HEK293T (cell line): ENCODE measurements around the gene TMEM115.

Source experiments
- CTCF ChIA-PET: fragments of 350-600 bp; formaldehyde crosslinking; extraction: SDS; loops from one replicate; lab custom pipeline; 2021; ENCODE audit warnings: antibody characterized with exemption, inconsistent platforms; lab: Yijun Ruan, JAX
- POLR2A ChIA-PET: fragments of 350-600 bp; formaldehyde crosslinking; extraction: SDS; loops from one replicate; lab custom pipeline; 2020; ENCODE audit warnings: antibody characterized with exemption, inconsistent platforms; lab: Yijun Ruan, JAX
- DNase-seq: peaks from one replicate; pipeline ENCODE4 v3.0.0; 2012; ENCODE audit warnings: mixed read lengths; ENCODE audit errors: extremely low spot score
- ARNT ChIP-seq: fragments of 450-650 bp; IDR thresholded peaks from 2 replicates; pipeline ENCODE4 v1.6.1; 2017; ENCODE audit warnings: mild to moderate bottlenecking
- BHLHE40 ChIP-seq: fragments of 450-650 bp; IDR thresholded peaks from 2 replicates; pipeline ENCODE4 v1.6.1; 2016; ENCODE audit warnings: mild to moderate bottlenecking, moderate library complexity, borderline replicate concordance
- CTBP1 ChIP-seq: fragments of 450-650 bp; IDR thresholded peaks from 2 replicates; pipeline ENCODE4 v1.6.1; 2016; ENCODE audit warnings: borderline replicate concordance
- ELF4 ChIP-seq: fragments of 450-650 bp; IDR thresholded peaks from 2 replicates; pipeline ENCODE4 v1.6.1; 2017; ENCODE audit warnings: antibody characterized with exemption
- FOXA1 ChIP-seq: fragments of 450-650 bp; IDR thresholded peaks from 2 replicates; pipeline ENCODE4 v1.6.1; 2016; ENCODE audit warnings: mild to moderate bottlenecking
- FOXK2 ChIP-seq: fragments of 450-650 bp; IDR thresholded peaks from 2 replicates; pipeline ENCODE4 v1.6.1; 2016; ENCODE audit warnings: mild to moderate bottlenecking
- FOXM1 ChIP-seq: fragments of 450-650 bp; IDR thresholded peaks from 2 replicates; pipeline ENCODE4 v1.6.1; 2017; ENCODE audit warnings: mild to moderate bottlenecking, borderline replicate concordance
- HDGF ChIP-seq: fragments of 450-650 bp; IDR thresholded peaks from 2 replicates; pipeline ENCODE4 v1.6.1; 2017; ENCODE audit warnings: antibody characterized with exemption, borderline replicate concordance
- L3MBTL2 ChIP-seq: fragments of 450-650 bp; conservative IDR thresholded peaks from 2 replicates; pipeline ENCODE4 v1.6.1; 2016; ENCODE audit warnings: mild to moderate bottlenecking
- LEF1 ChIP-seq: fragments of 450-650 bp; IDR thresholded peaks from 2 replicates; pipeline ENCODE4 v1.6.1; 2017; ENCODE audit warnings: mild to moderate bottlenecking, borderline replicate concordance
- NFRKB ChIP-seq: fragments of 450-650 bp; IDR thresholded peaks from 2 replicates; pipeline ENCODE4 v1.6.1; 2016; ENCODE audit warnings: mild to moderate bottlenecking, moderate library complexity
- SP1 ChIP-seq: fragments of 450-650 bp; IDR thresholded peaks from 2 replicates; pipeline ENCODE4 v1.6.1; 2017
- SUZ12 ChIP-seq: fragments of 450-650 bp; IDR thresholded peaks from 2 replicates; pipeline ENCODE4 v1.6.1; 2016; ENCODE audit warnings: mild to moderate bottlenecking
- TARDBP ChIP-seq: fragments of 450-650 bp; IDR thresholded peaks from 2 replicates; pipeline ENCODE4 v1.6.1; 2016
- ZNF384 ChIP-seq: fragments of 450-650 bp; IDR thresholded peaks from 2 replicates; pipeline ENCODE4 v1.6.1; 2016
- TF ChIP-seq, protein P1 (sequence below): fragments of 450-650 bp; IDR thresholded peaks from 2 replicates; pipeline ENCODE4 v1.6.1; 2016

The TMEM115 gene, protein sequence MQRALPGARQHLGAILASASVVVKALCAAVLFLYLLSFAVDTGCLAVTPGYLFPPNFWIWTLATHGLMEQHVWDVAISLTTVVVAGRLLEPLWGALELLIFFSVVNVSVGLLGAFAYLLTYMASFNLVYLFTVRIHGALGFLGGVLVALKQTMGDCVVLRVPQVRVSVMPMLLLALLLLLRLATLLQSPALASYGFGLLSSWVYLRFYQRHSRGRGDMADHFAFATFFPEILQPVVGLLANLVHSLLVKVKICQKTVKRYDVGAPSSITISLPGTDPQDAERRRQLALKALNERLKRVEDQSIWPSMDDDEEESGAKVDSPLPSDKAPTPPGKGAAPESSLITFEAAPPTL

DNA sequence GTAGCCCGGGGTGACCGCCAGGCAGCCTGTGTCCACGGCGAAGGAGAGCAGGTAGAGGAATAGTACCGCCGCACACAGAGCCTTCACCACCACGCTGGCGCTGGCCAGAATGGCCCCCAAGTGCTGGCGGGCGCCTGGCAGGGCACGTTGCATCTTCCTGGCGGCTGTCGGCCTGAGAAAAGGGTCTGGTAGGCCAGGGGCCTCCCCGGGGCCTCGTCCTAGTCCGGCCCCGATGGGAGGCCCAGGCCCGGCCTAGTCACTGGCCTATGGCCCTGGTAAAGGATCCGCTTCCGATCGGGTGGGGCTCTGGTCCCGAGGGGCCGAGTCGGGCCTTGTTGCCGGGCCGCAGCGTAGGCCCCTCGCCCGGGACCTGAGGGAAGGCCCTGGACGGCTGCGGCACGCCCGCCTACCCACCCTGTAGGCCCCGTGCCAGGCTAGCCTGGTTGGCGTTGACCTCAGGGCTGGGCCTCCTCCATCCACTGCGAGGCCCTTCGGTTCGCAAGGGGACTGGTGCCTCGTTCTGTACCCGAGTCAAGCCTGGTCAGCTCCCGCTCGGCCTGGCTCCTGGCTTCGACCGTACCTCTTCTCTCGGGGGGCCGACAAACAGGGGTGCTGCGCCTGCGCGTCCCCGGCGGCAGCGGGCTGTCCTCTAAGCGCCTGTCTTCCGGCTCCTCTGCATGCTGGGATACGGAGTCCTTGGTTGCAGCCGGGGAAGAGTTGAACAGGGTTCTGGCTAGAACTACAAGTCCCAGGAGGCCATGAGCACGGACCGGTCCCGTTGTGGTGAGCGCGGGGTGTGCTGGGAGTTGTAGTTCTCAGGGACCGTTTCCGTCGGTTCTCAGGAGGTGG, at the start of gene TMEM115:
Gene TMEM115 (minus strand): TSS at position 611 of the 849 bp plus-strand sequence. CDS start 458 bp downstream, at position 153.
- ChIA-PET CTCF (interaction anchor here (0.9 kb wide), 1 partner anchor 210 kb away, joined by 4 read pairs; no protein-coding TSS in a partner anchor), POLR2A (interaction anchor here (1.4 to 1.6 kb wide), 2 partner anchors 9 to 21 kb away, joined by 3 to 11 read pairs; partner anchors contain the start of genes CYB561D2 and NPRL2)
- TF ChIP-seq TARDBP (no peak), FOXM1 (no peak), ELF4 (peak; percentile 96), FOXA1 (no peak), ARNT (no peak), NFRKB (no peak), SUZ12 (peak; percentile 94), HDGF (no peak), L3MBTL2 (peak; percentile 88), CTBP1 (no peak), SP1 (no peak), ZNF384 (no peak), LEF1 (no peak), FOXK2 (no peak), BHLHE40 (no peak)
- TF ChIP-seq, protein P1, sequence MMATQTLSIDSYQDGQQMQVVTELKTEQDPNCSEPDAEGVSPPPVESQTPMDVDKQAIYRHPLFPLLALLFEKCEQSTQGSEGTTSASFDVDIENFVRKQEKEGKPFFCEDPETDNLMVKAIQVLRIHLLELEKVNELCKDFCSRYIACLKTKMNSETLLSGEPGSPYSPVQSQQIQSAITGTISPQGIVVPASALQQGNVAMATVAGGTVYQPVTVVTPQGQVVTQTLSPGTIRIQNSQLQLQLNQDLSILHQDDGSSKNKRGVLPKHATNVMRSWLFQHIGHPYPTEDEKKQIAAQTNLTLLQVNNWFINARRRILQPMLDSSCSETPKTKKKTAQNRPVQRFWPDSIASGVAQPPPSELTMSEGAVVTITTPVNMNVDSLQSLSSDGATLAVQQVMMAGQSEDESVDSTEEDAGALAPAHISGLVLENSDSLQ: no peak
- peak; percentile 97 for DNase-seq

DNA sequence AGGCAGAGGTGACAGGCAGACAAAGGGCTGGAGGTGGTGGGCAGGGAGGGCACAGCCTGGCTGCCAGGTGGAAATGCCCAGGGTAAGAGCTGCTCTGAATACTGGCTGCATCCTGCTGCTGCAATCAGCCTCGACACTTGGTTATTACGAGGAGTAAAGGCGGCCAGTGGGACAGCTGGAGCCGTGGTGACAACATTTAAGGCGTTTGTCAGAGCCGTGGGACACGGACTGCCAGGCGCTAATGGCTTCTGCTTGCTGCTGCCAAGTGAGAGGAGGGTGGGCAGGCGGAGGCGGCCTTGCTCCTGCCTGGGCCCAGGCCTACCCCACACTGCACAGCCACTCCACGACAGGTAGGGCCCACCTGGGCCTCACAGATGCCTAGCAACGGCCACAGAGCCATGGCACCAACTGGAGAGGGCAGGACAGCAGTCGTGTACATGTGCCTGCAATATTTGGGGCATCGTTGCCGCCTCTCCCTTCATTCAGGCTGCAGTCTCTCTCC, 49.2 kb upstream of the TMEM115 start:
- CTCF ChIA-PET: no interaction called here
- no peak for DNase-seq
- TF ChIP-seq L3MBTL2 (no peak), ZNF384 (no peak), BHLHE40 (no peak)
- POLR2A ChIA-PET: no interaction called here

DNA sequence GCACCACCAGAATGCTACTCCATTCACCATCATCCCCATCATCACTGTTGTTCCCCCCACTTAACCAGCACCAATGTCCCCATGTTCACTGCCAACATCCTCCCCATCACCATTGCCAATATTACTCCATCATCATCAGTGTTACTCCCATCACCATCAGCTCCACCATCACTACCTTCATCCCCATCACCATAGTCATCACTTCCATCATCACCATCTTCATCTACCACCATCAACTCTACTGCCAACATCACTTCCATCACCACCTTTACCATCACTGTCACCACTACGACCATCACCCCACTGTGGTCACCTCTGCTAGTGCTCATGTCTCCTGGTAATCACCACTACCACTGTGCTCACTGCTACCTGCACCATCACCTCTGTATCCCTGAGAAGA, 47.2 kb upstream of the TMEM115 start:
- DNase-seq: no peak
- TF ChIP-seq FOXA1 (no peak), HDGF (no peak), LEF1 (no peak), BHLHE40 (no peak), SP1 (no peak), ELF4 (no peak), L3MBTL2 (no peak), TARDBP (no peak), FOXK2 (no peak), CTBP1 (no peak), SUZ12 (no peak), NFRKB (no peak), ARNT (no peak), FOXM1 (no peak), ZNF384 (no peak)
- TF ChIP-seq, protein P1: no peak
- ChIA-PET CTCF (no interaction called here), POLR2A (no interaction called here)

DNA sequence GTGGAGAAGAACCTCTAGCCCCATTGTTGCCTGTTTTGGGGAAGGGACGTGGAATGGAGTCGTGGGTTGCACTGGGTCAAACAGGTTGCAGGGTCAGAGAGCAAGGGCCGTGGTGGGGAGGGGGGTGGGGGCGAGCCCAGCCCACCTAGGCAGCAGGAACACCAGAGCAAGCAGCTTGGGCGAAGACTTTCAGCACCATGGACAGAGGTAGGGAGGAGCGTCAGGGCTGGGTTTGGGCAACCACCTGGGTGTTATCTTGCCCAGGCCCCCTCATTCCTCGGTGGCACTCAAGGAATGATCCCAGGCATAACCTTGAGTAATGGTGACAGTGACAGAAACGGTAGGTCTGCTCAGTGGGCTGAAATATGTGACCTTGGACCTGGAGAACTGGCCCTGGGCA, 45.9 kb upstream of the TMEM115 start:
- TF ChIP-seq CTBP1: no peak
- CTCF ChIA-PET: no interaction called here
- POLR2A ChIA-PET: no interaction called here
- DNase-seq: peak; percentile 46

DNA sequence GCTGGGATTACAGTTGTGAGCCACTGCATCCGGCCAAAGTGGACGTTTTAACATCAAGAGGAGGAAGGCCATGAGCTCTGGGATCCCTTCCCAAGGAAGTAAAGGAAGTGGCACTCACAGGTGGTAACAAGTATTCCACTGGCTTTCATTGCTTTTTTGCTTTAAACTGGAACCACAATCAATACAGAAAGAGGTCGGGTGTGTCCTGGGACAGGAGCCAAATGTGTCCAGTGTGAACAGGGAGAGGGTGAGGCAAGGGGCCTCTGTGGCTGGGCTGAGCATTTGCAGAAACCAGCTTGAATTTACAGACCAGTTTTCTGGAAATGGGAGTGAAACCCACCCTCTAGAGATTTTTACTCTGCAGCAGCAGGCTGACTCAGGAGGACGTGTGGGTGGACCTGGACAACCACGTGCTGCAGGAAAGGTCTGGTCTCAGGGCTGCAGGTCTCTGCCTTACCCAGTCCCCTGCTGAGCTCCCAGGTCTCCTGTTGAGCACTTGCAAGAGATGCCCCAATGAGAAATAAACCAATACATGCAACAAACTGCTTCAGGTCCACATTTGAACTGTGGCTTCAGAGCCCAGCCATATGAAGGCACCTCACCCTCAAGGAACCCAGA, 42.8 kb upstream of the TMEM115 start:
- TF ChIP-seq TARDBP: no peak
- no peak for TF ChIP-seq SUZ12
- TF ChIP-seq HDGF: no peak
- TF ChIP-seq FOXM1: no peak
- no peak for TF ChIP-seq L3MBTL2
- TF ChIP-seq NFRKB: no peak
- TF ChIP-seq, protein P1: no peak
- TF ChIP-seq LEF1: no peak
- DNase-seq: no peak
- ChIA-PET POLR2A (no interaction called here), CTCF (no interaction called here)
